Thyroid gland (tissue), 4 donors: ENCODE measurements around the gene YIF1B. TPM values are rescaled to one million over a fixed set of nuclear protein-coding genes. Genes with fewer than 3 reads are reported as not detected.
A peak's percentile ranks its signal among the peaks of the same experiment; 100 is the strongest.

Experiments
- DNase-seq, 2 donors: peaks; one replicate each; pipeline ENCODE4 v3.0.0-alpha.2; 2019
- H3K27ac ChIP-seq, 3 donors: fragments of 200-600 bp; sonication (generic); 1 replicate in 2 of 3; 2 replicates in 1 of 3; pipeline ENCODE4 v1.5.1; 2016 to 2019; ENCODE audit warnings: mild to moderate bottlenecking in 1 of 3, moderate library complexity in 1 of 3
- H3K27me3 ChIP-seq: fragments of 200-600 bp; sonication (generic); one replicate; pipeline ENCODE4 v1.5.1; 2019
- H3K36me3 ChIP-seq, 2 donors: fragments of 200-600 bp; sonication (generic); one replicate each; pipeline ENCODE4 v1.5.1; 2016 to 2019
- H3K4me1 ChIP-seq, 2 donors: fragments of 200-600 bp; sonication (generic); one replicate each; pipeline ENCODE4 v1.5.1; 2017 to 2019
- H3K4me3 ChIP-seq, 3 donors: fragments of 200-600 bp; sonication (generic); replicated peaks in 1 of 3; 1 replicate in 2 of 3; 2 replicates in 1 of 3; pipeline ENCODE4 v1.5.1; 2016; ENCODE audit warnings: mild to moderate bottlenecking in 1 of 3
- H3K9me3 ChIP-seq: fragments of 200-600 bp; sonication (generic); one replicate; pipeline ENCODE4 v1.5.1; 2017
- CTCF ChIP-seq, 6 experiments: fragments of 200-600 bp in 3 of 6; fragments of 450-650 bp in 3 of 6; sonication (generic) in 3 of 6; IDR thresholded peaks; one replicate each; pipeline ENCODE4 v1.5.1; 2016 to 2019; ENCODE audit warnings: antibody characterized with exemption in 6 of 6, mild to moderate bottlenecking in 2 of 6, inconsistent platforms in 1 of 6, moderate library complexity in 1 of 6
- POLR2A ChIP-seq, 2 donors: fragments of 450-650 bp; IDR thresholded peaks; one replicate each; pipeline ENCODE4 v1.6.1; 2017; ENCODE audit warnings: antibody characterized with exemption in 2 of 2, mild to moderate bottlenecking in 2 of 2, moderate library complexity in 1 of 2
- WGBS, 2 donors: methylation state at CpG; one replicate each; pipeline ENCODE4 v1.1.5; 2017; 5-methylcytosine and 5-hydroxymethylcytosine counted together
- intact Hi-C: fragments of 100-400 bp; cut with DNase I; formaldehyde crosslinking; loops from one replicate; pipeline ENCODE4 v1.15.1; 2023
- total RNA-seq, 4 donors: library from RNA; depleted of rRNA; stranded (reverse); fragments of >200 nt; gene quantifications; one replicate each; pipeline ENCODE4 v1.2.3, GENCODE V29; 2016

Gene YIF1B
- total RNA-seq, 4 donors from 2014 or later = 12.9 to 30.9 (median 21.0) TPM

- TF ChIP-seq POLR2A (IDR thresholded peaks at IDR 0.05) (no peak), CTCF (IDR thresholded peaks at IDR 0.05) (no peak)
- peak; percentile 64 to 67 for DNase-seq
- Histone ChIP-seq H3K9me3 (no peaks in the 10 kb centered on the region), H3K4me3 (no peak overlapping the region), H3K4me1 (peaks cover 70 to 99% of the 10 kb centered on the region in 2 donors), H3K27me3 (no peaks in the 10 kb centered on the region), H3K36me3 (no peaks in the 10 kb centered on the region), H3K27ac (peak overlapping the region; percentile 72 to 78 (median 74))
- WGBS, 2 donors = 53 to 55% methylated on average over 9 of the region's 9 CpGs
- intact Hi-C loops = no loop called here
Measured at GRCh38 chr19:38277969-38278680, 37.6 kb downstream of the YIF1B start.

GRCh38 chr19:38277549-38277948 lies 38.2 kb downstream of the YIF1B start:
- TF ChIP-seq CTCF (IDR thresholded peaks at IDR 0.05) = no peak
- TF ChIP-seq POLR2A (IDR thresholded peaks at IDR 0.05) = no peak
- H3K9me3 ChIP-seq = no peaks in the 10 kb centered on the region
- DNase-seq = no peak
- no peak overlapping the region for H3K4me3 ChIP-seq
- peak overlapping the region; percentile 72 to 78 (median 74) for H3K27ac ChIP-seq
- WGBS, 2 donors = 27 to 28% methylated on average over 5 of the region's 5 CpGs
- H3K4me1 ChIP-seq = peaks cover 72 to 93% of the 10 kb centered on the region in 2 donors
- intact Hi-C loops = no loop called here
- H3K27me3 ChIP-seq = no peaks in the 10 kb centered on the region
- H3K36me3 ChIP-seq = no peaks in the 10 kb centered on the region

GRCh38 chr19:38276942-38277517 lies 38.7 kb downstream of the YIF1B start:
- WGBS, 2 donors = 79 to 84% methylated on average over 7 of the region's 7 CpGs
- Histone ChIP-seq H3K36me3 (no peaks in the 10 kb centered on the region), H3K27ac (peak overlapping the region; percentile 72 to 78 (median 74)), H3K9me3 (no peaks in the 10 kb centered on the region), H3K27me3 (no peaks in the 10 kb centered on the region), H3K4me1 (peaks cover 68 to 89% of the 10 kb centered on the region in 2 donors), H3K4me3 (no peak overlapping the region)
- no peak for TF ChIP-seq POLR2A (IDR thresholded peaks at IDR 0.05)
- intact Hi-C loops = no loop called here
- no peak for DNase-seq

GRCh38 chr19:38274739-38275138 lies 41.0 kb downstream of the YIF1B start:
- WGBS, 2 donors = 19 to 23% methylated on average over 9 of the region's 9 CpGs
- TF ChIP-seq CTCF (IDR thresholded peaks at IDR 0.05) (peak in 1 of 6 experiments; percentile 26), POLR2A (IDR thresholded peaks at IDR 0.05) (peak in 1 of 2 donors; percentile 25)
- H3K4me1 ChIP-seq = peaks cover 67 to 78% of the 10 kb centered on the region in 2 donors
- H3K9me3 ChIP-seq = no peaks in the 10 kb centered on the region
- peak; percentile 79 to 81 for DNase-seq
- H3K27me3 ChIP-seq = no peaks in the 10 kb centered on the region
- H3K4me3 ChIP-seq = no peak overlapping the region
- peak overlapping the region in 2 of 3 donors; percentile 26 to 30 for H3K27ac ChIP-seq
- no peaks in the 10 kb centered on the region for H3K36me3 ChIP-seq
- intact Hi-C loops = no loop called here

- TF ChIP-seq POLR2A (IDR thresholded peaks at IDR 0.05) (no peak), CTCF (IDR thresholded peaks at IDR 0.05) (no peak)
- H3K4me1 ChIP-seq = peaks cover 62 to 72% of the 10 kb centered on the region in 2 donors
- H3K4me3 ChIP-seq = no peak overlapping the region
- no peaks in the 10 kb centered on the region for H3K9me3 ChIP-seq
- WGBS, 2 donors = 69 to 76% methylated on average over 2 of the region's 2 CpGs
- no peaks in the 10 kb centered on the region for H3K36me3 ChIP-seq
- DNase-seq = no peak
- intact Hi-C loops = no loop called here
- H3K27ac ChIP-seq = peak overlapping the region in 1 of 3 donors; percentile 30
- no peaks in the 10 kb centered on the region for H3K27me3 ChIP-seq
Measured at GRCh38 chr19:38273499-38273898, 42.2 kb downstream of the YIF1B start.
